Immature natural killer cell (primary cell): ENCODE data around the gene MAP7D1. TPM values are rescaled to one million over a fixed set of nuclear protein-coding genes. Genes with fewer than 3 reads are reported as not detected.

Experiments used
- DNase-seq, 3 donors: peaks; one replicate each; pipeline ENCODE4 v3.0.0; 2022; ENCODE audit warnings: mixed read lengths in 1 of 3
- H3K27ac Mint-ChIP-seq, 6 donors: one replicate each; pipeline ENCODE4 v1.8.0; 2020; ENCODE audit warnings: mixed read lengths in 6 of 6, mild to moderate bottlenecking in 5 of 6, inconsistent platforms in 4 of 6, moderate library complexity in 3 of 6
- H3K27me3 Mint-ChIP-seq, 3 donors: one replicate each; pipeline ENCODE4 v1.8.0; 2020 to 2021; ENCODE audit warnings: low read depth in 3 of 3, mild to moderate bottlenecking in 3 of 3, mixed read lengths in 3 of 3, moderate library complexity in 3 of 3, inconsistent platforms in 1 of 3
- H3K36me3 Mint-ChIP-seq, 3 donors: one replicate each; pipeline ENCODE4 v1.8.0; 2020; ENCODE audit warnings: mixed read lengths in 3 of 3, inconsistent platforms in 2 of 3, mild to moderate bottlenecking in 2 of 3
- H3K4me1 Mint-ChIP-seq, 2 donors: one replicate each; pipeline ENCODE4 v1.8.0; 2020; ENCODE audit warnings: inconsistent platforms in 2 of 2, mild to moderate bottlenecking in 2 of 2, mixed read lengths in 2 of 2, moderate library complexity in 1 of 2
- H3K4me3 Mint-ChIP-seq, 5 donors: one replicate each; pipeline ENCODE4 v1.8.0; 2020; ENCODE audit warnings: mild to moderate bottlenecking in 5 of 5, mixed read lengths in 5 of 5, inconsistent platforms in 3 of 5, moderate library complexity in 3 of 5
- H3K9me3 Mint-ChIP-seq, 6 donors: one replicate each; pipeline ENCODE4 v1.8.0; 2020; ENCODE audit warnings: mild to moderate bottlenecking in 6 of 6, mixed read lengths in 6 of 6, inconsistent platforms in 4 of 6, moderate library complexity in 3 of 6
- polyA plus RNA-seq, 3 donors: library from polyadenylated mRNA; unstranded; fragments of 300-500 nt; fragmentation: Illumina TruSeq; gene quantifications; one replicate each; pipeline ENCODE4 v1.2.3, GENCODE V29; 2021

Gene MAP7D1
- polyA plus RNA-seq, 3 donors from 2014 or later = 12.4 to 41.9 (median 17.9) TPM

DNA sequence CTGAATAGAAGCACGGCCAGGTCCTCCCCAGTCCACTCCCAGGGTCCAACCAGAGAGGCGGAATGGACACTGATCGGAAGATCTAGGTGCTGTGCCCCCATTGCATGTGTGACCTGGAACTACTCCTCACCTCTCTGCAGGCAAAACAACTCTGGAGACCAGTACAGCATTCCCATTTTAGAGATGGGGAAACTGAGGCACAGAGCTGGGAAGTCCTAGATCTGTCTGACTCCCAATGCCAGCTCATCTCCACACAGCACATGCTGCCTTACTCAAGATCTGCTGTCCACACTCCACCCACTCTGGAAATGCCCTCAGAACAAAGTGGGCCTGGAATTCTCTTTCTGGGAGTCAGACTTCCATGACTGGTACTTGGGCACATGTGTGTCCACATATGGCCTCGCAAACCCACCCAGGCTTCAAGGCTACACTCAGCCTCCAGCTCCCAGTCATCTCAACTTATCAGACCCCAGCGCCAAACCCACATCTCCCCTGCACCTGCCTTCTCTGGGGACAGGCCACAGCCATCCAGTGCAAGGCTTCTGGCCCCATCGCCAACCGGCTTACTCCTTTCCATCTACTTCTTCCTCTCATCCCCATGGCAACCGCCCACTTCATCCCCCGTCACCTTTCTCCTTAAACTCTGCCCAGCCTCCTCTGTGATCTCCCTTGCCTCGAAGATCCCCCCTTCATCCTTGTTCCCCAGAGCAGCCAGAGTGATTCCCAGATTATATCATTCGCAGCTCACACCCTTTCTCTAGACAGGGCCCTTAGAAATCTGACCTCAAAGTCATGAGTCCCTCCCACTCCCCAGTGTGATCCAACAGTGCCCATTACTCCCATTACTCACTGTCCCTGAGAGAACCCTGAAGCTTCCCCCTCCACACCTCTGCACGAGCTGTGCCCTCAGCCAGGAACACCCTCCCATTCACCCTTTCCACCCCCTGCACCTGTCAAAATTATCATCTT is 33.6 kb upstream of the MAP7D1 start:
- Mint-ChIP-seq H3K36me3 (peaks cover 0 to 3% (median 0%) of the 10 kb centered on the region in 3 donors), H3K9me3 (no peaks in the 10 kb centered on the region), H3K4me3 (no peak overlapping the region), H3K27me3 (peaks cover 0 to 15% (median 7%) of the 10 kb centered on the region in 3 donors), H3K27ac (no peak overlapping the region), H3K4me1 (peaks cover 23 to 24% of the 10 kb centered on the region in 2 donors)
- no peak for DNase-seq

GRCh38 chr1:36123356-36123755 is 32.6 kb upstream of the MAP7D1 start:
- peak overlapping the region in 1 of 6 donors; percentile 73 for H3K27ac Mint-ChIP-seq
- peak overlapping the region; percentile 0 to 77 (median 2) for H3K4me3 Mint-ChIP-seq
- no peaks in the 10 kb centered on the region for H3K9me3 Mint-ChIP-seq
- H3K27me3 Mint-ChIP-seq = peaks cover 0 to 15% (median 7%) of the 10 kb centered on the region in 3 donors
- peaks cover 0 to 3% (median 0%) of the 10 kb centered on the region in 3 donors for H3K36me3 Mint-ChIP-seq
- peaks cover 23 to 24% of the 10 kb centered on the region in 2 donors for H3K4me1 Mint-ChIP-seq
- DNase-seq = peak; percentile 12 to 26 (median 17)

- peak overlapping the region; percentile 33 to 68 (median 60) for H3K4me3 Mint-ChIP-seq
These were observed 31.4 kb upstream of the MAP7D1 start for GRCh38 chr1:36124404-36125128.

DNA sequence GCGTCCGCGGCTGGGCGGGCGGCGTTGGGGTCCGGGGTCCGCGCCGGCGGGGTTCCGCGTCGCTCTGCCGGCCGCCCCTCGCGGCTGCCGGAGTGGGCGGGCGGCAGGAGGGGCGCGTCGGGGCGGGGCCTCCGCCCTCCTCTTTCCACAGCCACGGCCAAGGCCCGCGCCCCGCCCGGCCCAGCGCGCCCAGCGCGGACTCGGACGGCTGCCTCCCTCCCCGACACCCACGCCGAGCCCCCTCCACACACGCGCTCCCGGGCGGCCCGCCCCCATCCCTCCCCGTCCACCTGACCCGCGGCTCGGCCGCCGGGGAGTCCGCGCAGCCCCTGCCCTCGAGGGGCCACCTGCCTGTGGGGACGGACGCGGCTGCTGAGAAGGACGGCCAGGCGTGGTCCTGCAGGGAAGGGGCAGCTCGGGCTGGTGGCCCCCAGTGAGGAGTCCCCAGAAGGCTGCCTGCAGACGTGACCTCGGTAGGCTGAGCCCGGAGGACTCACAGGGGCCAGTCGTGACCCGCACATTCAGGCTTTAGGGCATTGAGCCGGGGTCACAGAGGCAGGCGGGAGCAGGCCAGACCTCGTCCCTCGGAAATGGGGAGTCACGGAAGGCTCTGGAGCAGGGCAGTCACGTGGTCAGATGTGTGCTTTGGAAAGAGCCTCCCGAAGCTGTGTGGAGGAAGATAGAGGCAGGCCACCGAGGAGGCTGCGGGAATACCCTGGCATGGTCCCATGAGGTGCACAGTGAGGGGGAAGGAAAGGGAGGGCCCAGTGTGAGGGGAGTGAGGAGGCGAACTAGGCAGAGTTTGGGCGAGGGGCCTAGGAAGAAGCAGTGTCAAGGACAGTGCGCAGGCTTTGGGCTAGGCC is 30.6 kb upstream of the MAP7D1 start, which contains the start of gene COL8A2:
Gene COL8A2 (minus strand): TSS at position 94 of the 863 bp plus-strand sequence. CDS start 24,980 bp downstream, outside the sequence.
- DNase-seq = no peak
- Mint-ChIP-seq H3K9me3 (no peaks in the 10 kb centered on the region), H3K27ac (no peak within 1 kb of the TSS), H3K36me3 (peaks cover 0 to 3% (median 0%) of the 10 kb centered on the region in 3 donors), H3K4me3 (peak within 1 kb of the TSS; percentile 50 to 77 (median 60)), H3K4me1 (peaks cover 23 to 24% of the 10 kb centered on the region in 2 donors), H3K27me3 (peaks cover 2 to 13% (median 5%) of the 10 kb centered on the region in 3 donors)

More at GRCh38 chr1:36124404-36125128, 31.4 kb upstream of the MAP7D1 start:
- no peak for DNase-seq
- Mint-ChIP-seq H3K4me1 (peaks cover 23 to 24% of the 10 kb centered on the region in 2 donors), H3K27me3 (peaks cover 0 to 15% (median 7%) of the 10 kb centered on the region in 3 donors), H3K9me3 (no peaks in the 10 kb centered on the region), H3K36me3 (peaks cover 0 to 3% (median 0%) of the 10 kb centered on the region in 3 donors), H3K27ac (no peak overlapping the region)

DNA sequence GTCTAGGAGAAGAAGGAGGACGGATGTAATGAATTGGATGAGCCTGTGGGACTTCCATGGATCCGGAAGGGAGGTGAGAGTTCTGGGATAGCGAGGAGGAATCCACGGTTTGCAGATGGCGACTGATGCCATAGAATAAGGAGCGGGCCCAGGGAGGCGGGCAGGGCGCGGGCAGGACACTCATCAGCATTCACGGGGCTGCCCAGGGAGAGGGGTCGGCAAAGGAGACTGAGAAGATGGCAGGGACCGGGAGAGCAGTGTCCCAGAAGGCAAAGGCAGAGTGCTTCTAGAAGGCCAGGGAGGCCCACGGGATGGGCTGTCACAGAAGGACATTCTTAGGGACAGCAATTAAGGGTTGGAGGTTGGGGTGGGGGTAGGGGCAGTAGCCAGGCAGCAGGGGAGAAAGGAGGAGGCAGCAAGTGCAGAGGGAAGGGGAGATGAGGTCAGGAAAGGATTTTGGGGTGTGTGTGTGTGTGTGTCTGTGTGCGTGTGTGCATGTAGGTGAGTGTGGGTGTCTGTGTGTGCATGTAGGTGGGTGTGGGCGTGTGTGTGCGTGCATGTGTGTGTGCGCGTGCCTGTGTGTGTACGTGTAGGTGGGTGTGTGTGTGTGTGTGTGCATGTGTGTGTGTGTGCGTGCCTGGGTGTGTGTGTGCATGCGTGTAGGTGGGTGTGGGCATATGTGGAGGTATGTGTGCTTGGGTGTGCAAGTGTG is 29.8 kb upstream of the MAP7D1 start:
- H3K27ac Mint-ChIP-seq = peak overlapping the region in 1 of 6 donors; percentile 0
- no peak for DNase-seq
- H3K4me3 Mint-ChIP-seq = peak overlapping the region in 4 of 5 donors; percentile 7 to 65 (median 42)
- H3K4me1 Mint-ChIP-seq = peaks cover 23 to 24% of the 10 kb centered on the region in 2 donors
- H3K9me3 Mint-ChIP-seq = no peaks in the 10 kb centered on the region
- peaks cover 0 to 3% (median 0%) of the 10 kb centered on the region in 3 donors for H3K36me3 Mint-ChIP-seq
- peaks cover 2 to 13% (median 5%) of the 10 kb centered on the region in 3 donors for H3K27me3 Mint-ChIP-seq

- peaks cover 0 to 3% (median 0%) of the 10 kb centered on the region in 3 donors for H3K36me3 Mint-ChIP-seq
- H3K4me3 Mint-ChIP-seq = no peak overlapping the region
- DNase-seq = no peak
- no peak overlapping the region for H3K27ac Mint-ChIP-seq
- H3K4me1 Mint-ChIP-seq = peaks cover 23 to 24% of the 10 kb centered on the region in 2 donors
- H3K9me3 Mint-ChIP-seq = no peaks in the 10 kb centered on the region
- H3K27me3 Mint-ChIP-seq = peaks cover 2 to 13% (median 7%) of the 10 kb centered on the region in 3 donors
These were observed 29.0 kb upstream of the MAP7D1 start for GRCh38 chr1:36126797-36127500.

- no peak for DNase-seq
- H3K27ac Mint-ChIP-seq = no peak overlapping the region
- H3K4me1 Mint-ChIP-seq = peaks cover 21 to 22% of the 10 kb centered on the region in 2 donors
- peaks cover 0 to 2% (median 0%) of the 10 kb centered on the region in 3 donors for H3K36me3 Mint-ChIP-seq
- peaks cover 2 to 13% (median 7%) of the 10 kb centered on the region in 3 donors for H3K27me3 Mint-ChIP-seq
- H3K9me3 Mint-ChIP-seq = no peaks in the 10 kb centered on the region
- no peak overlapping the region for H3K4me3 Mint-ChIP-seq
These were observed 27.6 kb upstream of the MAP7D1 start for GRCh38 chr1:36128126-36128904.

- no peak overlapping the region for H3K27ac Mint-ChIP-seq
These were observed 27.1 kb upstream of the MAP7D1 start for GRCh38 chr1:36128905-36129206.

GRCh38 chr1:36132029-36132428 is 23.9 kb upstream of the MAP7D1 start:
- no peak overlapping the region for H3K27ac Mint-ChIP-seq
- H3K36me3 Mint-ChIP-seq = peaks cover 0 to 5% (median 4%) of the 10 kb centered on the region in 3 donors
- DNase-seq = no peak
- H3K9me3 Mint-ChIP-seq = no peaks in the 10 kb centered on the region
- no peaks in the 10 kb centered on the region for H3K4me1 Mint-ChIP-seq
- peaks cover 0 to 4% (median 2%) of the 10 kb centered on the region in 3 donors for H3K27me3 Mint-ChIP-seq
- H3K4me3 Mint-ChIP-seq = no peak overlapping the region

More at GRCh38 chr1:36128905-36129206, 27.1 kb upstream of the MAP7D1 start:
- Mint-ChIP-seq H3K36me3 (no peaks in the 10 kb centered on the region), H3K4me3 (no peak overlapping the region), H3K4me1 (peaks cover 16 to 18% of the 10 kb centered on the region in 2 donors), H3K27me3 (peaks cover 2 to 9% (median 4%) of the 10 kb centered on the region in 3 donors), H3K9me3 (no peaks in the 10 kb centered on the region)
- DNase-seq = no peak

DNA sequence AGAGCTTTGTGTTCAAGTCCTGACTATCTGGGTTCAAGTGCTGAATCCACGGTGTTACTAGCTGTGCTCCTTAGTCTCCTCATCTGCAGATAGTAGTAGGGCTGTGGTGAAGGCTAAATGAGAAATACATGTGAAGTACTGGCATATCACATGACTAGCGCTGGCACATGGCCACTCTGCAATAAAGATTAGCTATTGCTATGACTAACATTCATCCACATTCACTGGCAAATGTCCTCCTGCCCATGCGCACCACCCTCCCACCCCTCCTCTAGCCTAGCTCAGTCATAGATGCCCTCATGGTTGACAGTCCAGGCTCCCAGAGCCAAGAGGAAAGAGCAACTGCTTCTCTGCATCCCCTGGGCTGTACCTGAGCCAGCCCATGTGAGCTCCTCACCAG is 22.5 kb upstream of the MAP7D1 start:
- no peak overlapping the region for H3K27ac Mint-ChIP-seq
- H3K4me1 Mint-ChIP-seq = no peaks in the 10 kb centered on the region
- no peak overlapping the region for H3K4me3 Mint-ChIP-seq
- peaks cover 4 to 13% (median 5%) of the 10 kb centered on the region in 3 donors for H3K36me3 Mint-ChIP-seq
- no peak for DNase-seq
- H3K27me3 Mint-ChIP-seq = peaks cover 0 to 4% (median 2%) of the 10 kb centered on the region in 3 donors
- H3K9me3 Mint-ChIP-seq = no peaks in the 10 kb centered on the region

DNA sequence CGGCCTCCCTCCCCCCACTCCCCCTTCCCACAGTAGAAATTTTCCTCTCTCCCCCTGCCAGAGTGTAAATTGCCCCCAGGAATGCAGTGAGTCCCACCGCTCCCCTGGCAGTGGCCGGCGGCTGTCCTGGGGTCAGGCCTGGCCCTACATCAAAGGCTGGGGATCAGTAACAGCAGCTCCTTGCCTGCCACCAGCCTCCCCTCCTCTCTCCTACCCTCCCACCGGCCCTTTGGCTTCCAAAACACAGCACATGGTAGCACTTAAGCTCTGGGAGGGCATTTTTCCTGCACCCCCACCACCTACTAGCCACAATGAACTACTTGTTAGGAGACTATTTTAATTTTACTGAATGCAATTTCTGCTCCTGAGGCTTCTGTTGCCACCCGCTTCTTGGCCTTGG is 21.9 kb upstream of the MAP7D1 start:
- no peak for DNase-seq
- H3K27ac Mint-ChIP-seq = no peak overlapping the region
- H3K36me3 Mint-ChIP-seq = peaks cover 5 to 15% (median 5%) of the 10 kb centered on the region in 3 donors
- no peaks in the 10 kb centered on the region for H3K4me1 Mint-ChIP-seq
- peaks cover 0 to 4% (median 2%) of the 10 kb centered on the region in 3 donors for H3K27me3 Mint-ChIP-seq
- H3K4me3 Mint-ChIP-seq = no peak overlapping the region
- no peaks in the 10 kb centered on the region for H3K9me3 Mint-ChIP-seq
